ENCODE data around the gene HELZ. TPM values are rescaled to one million over a fixed set of nuclear protein-coding genes. Genes with fewer than 3 reads are reported as not detected.

The HELZ gene
- total and polyA plus RNA-seq, 2 donors (not counting 1 experiment from before 2014, with no cell fraction given), result 18.9 to 28.1 TPM

GRCh38 chr17:67150826-67151225 is 94.2 kb downstream of the HELZ start:
- no peak overlapping the region for H3K9ac ChIP-seq (ENCODE audit: insufficient read depth, low read length)
- no peaks in the 10 kb centered on the region for H3K79me2 ChIP-seq (ENCODE audit: control insufficient read depth, insufficient read depth, low read length)
- H3K36me3 ChIP-seq (ENCODE audit: control insufficient read depth, insufficient read depth, low read length), result peaks cover 5% of the 10 kb centered on the region
- H2AFZ ChIP-seq (ENCODE audit: low read length), result no peak overlapping the region
- H3K9me3 ChIP-seq (ENCODE audit: control insufficient read depth, insufficient read depth, low read depth, low read length), result no peaks in the 10 kb centered on the region
- no peak for TF ChIP-seq EZH2 (IDR thresholded peaks at IDR 0.05; ENCODE audit: low read length, missing control alignments)
- no peak for TF ChIP-seq CTCF (conservative IDR thresholded peaks at IDR 0.05 in 1 of 2, IDR thresholded peaks at IDR 0.05 in 1 of 2; ENCODE audit: low read depth in 1 of 2, low read length in 2 of 2)
- no peak overlapping the region for H3K4me3 ChIP-seq (replicated peaks in 1 of 4; ENCODE audit: control extremely low read depth in 1 of 4, insufficient read depth in 1 of 4, low read depth in 3 of 4, low read length in 4 of 4)
- H3K4me1 ChIP-seq (ENCODE audit: control insufficient read depth, extremely low read depth, insufficient read depth, low read length), result peaks cover 5% of the 10 kb centered on the region
- no peaks in the 10 kb centered on the region for H4K20me1 ChIP-seq (ENCODE audit: control insufficient read depth, extremely low read depth, insufficient read depth, low read length)
- H3K27me3 ChIP-seq (ENCODE audit: control insufficient read depth, insufficient read depth, low read length), result no peaks in the 10 kb centered on the region
- DNase-seq (ENCODE audit: low read depth in 2 of 2), result no peak
- no peak overlapping the region for H3K4me2 ChIP-seq (ENCODE audit: extremely low read depth, insufficient read depth, low read length)
- H3K27ac ChIP-seq (ENCODE audit: insufficient read depth, low read length), result no peak overlapping the region

- no peak for DNase-seq (ENCODE audit: low read depth in 2 of 2)
These were observed 96.6 kb downstream of the HELZ start for GRCh38 chr17:67148352-67148751.

GRCh38 chr17:67145183-67145805 is 99.7 kb downstream of the HELZ start:
- DNase-seq (ENCODE audit: low read depth in 2 of 2), result no peak
- no peak for TF ChIP-seq CTCF (conservative IDR thresholded peaks at IDR 0.05 in 1 of 2, IDR thresholded peaks at IDR 0.05 in 1 of 2; ENCODE audit: low read depth in 1 of 2, low read length in 2 of 2)
- TF ChIP-seq EZH2 (IDR thresholded peaks at IDR 0.05; ENCODE audit: low read length, missing control alignments), result no peak
- H3K9me3 ChIP-seq (ENCODE audit: control insufficient read depth, insufficient read depth, low read depth, low read length), result no peaks in the 10 kb centered on the region
- H3K4me2 ChIP-seq (ENCODE audit: extremely low read depth, insufficient read depth, low read length), result no peak overlapping the region
- H4K20me1 ChIP-seq (ENCODE audit: control insufficient read depth, extremely low read depth, insufficient read depth, low read length), result no peaks in the 10 kb centered on the region
- no peak overlapping the region for H3K4me3 ChIP-seq (replicated peaks in 1 of 4; ENCODE audit: control extremely low read depth in 1 of 4, insufficient read depth in 1 of 4, low read depth in 3 of 4, low read length in 4 of 4)
- H2AFZ ChIP-seq (ENCODE audit: low read length), result no peak overlapping the region
- no peaks in the 10 kb centered on the region for H3K27me3 ChIP-seq (ENCODE audit: control insufficient read depth, insufficient read depth, low read length)
- H3K79me2 ChIP-seq (ENCODE audit: control insufficient read depth, insufficient read depth, low read length), result no peaks in the 10 kb centered on the region
- H3K9ac ChIP-seq (ENCODE audit: insufficient read depth, low read length), result no peak overlapping the region
- peaks cover 5% of the 10 kb centered on the region for H3K36me3 ChIP-seq (ENCODE audit: control insufficient read depth, insufficient read depth, low read length)
- H3K27ac ChIP-seq (ENCODE audit: insufficient read depth, low read length), result no peak overlapping the region
- no peaks in the 10 kb centered on the region for H3K4me1 ChIP-seq (ENCODE audit: control insufficient read depth, extremely low read depth, insufficient read depth, low read length)

More at GRCh38 chr17:67148352-67148751, 96.6 kb downstream of the HELZ start:
- no peaks in the 10 kb centered on the region for H3K9me3 ChIP-seq (ENCODE audit: control insufficient read depth, insufficient read depth, low read depth, low read length)
- H3K4me1 ChIP-seq (ENCODE audit: control insufficient read depth, extremely low read depth, insufficient read depth, low read length), result peaks cover 5% of the 10 kb centered on the region
- no peak overlapping the region for H3K27ac ChIP-seq (ENCODE audit: insufficient read depth, low read length)
- H3K9ac ChIP-seq (ENCODE audit: insufficient read depth, low read length), result no peak overlapping the region
- H3K36me3 ChIP-seq (ENCODE audit: control insufficient read depth, insufficient read depth, low read length), result peaks cover 5% of the 10 kb centered on the region
- H3K4me2 ChIP-seq (ENCODE audit: extremely low read depth, insufficient read depth, low read length), result no peak overlapping the region
- H3K79me2 ChIP-seq (ENCODE audit: control insufficient read depth, insufficient read depth, low read length), result no peaks in the 10 kb centered on the region
- no peaks in the 10 kb centered on the region for H4K20me1 ChIP-seq (ENCODE audit: control insufficient read depth, extremely low read depth, insufficient read depth, low read length)
- no peaks in the 10 kb centered on the region for H3K27me3 ChIP-seq (ENCODE audit: control insufficient read depth, insufficient read depth, low read length)
- H3K4me3 ChIP-seq (replicated peaks in 1 of 4; ENCODE audit: control extremely low read depth in 1 of 4, insufficient read depth in 1 of 4, low read depth in 3 of 4, low read length in 4 of 4), result no peak overlapping the region
- TF ChIP-seq CTCF (conservative IDR thresholded peaks at IDR 0.05 in 1 of 2, IDR thresholded peaks at IDR 0.05 in 1 of 2; ENCODE audit: low read depth in 1 of 2, low read length in 2 of 2) (no peak), EZH2 (IDR thresholded peaks at IDR 0.05; ENCODE audit: low read length, missing control alignments) (no peak)
- H2AFZ ChIP-seq (ENCODE audit: low read length), result no peak overlapping the region

All from fibroblast of lung (primary cell).